Loucy (cell line): Measurements from ENCODE around the gene RPTOR.

Source experiments
- CTCF ChIP-seq: fragments of 200-600 bp; sonication (generic); conservative IDR thresholded peaks from 2 replicates; pipeline ENCODE4 v1.5.1; 2014; ENCODE audit warnings: mild to moderate bottlenecking, antibody characterized with exemption, low read length
- EZH2phosphoT487 ChIP-seq: fragments of 200-600 bp; IDR thresholded peaks from 2 replicates; pipeline ENCODE4 v1.6.1; 2018; ENCODE audit warnings: antibody characterized with exemption, mild to moderate bottlenecking, moderate library complexity, borderline replicate concordance

- TF ChIP-seq CTCF: no peak
- no peak for TF ChIP-seq EZH2phosphoT487
Observed at GRCh38 chr17:80763293-80763867, 218.7 kb downstream of the RPTOR start.
